DND-41 (cell line): ENCODE results near the gene FAM53A.

Experiments used
- EZH2 ChIP-seq: IDR thresholded peaks from 3 replicates; pipeline ENCODE4 v1.6.1; 2012; ENCODE audit warnings: borderline replicate concordance, low read depth, mild to moderate bottlenecking, moderate library complexity, low read length, inconsistent platforms; ENCODE audit not compliant: severe bottlenecking
- TF ChIP-seq, protein P1 (sequence below): IDR thresholded peaks from 2 replicates; pipeline ENCODE4 v1.5.1; 2012; ENCODE audit warnings: borderline replicate concordance, low read length, moderate library complexity, mild to moderate bottlenecking; ENCODE audit not compliant: poor library complexity, severe bottlenecking; ENCODE audit errors: extremely low read depth

- TF ChIP-seq, protein P1, sequence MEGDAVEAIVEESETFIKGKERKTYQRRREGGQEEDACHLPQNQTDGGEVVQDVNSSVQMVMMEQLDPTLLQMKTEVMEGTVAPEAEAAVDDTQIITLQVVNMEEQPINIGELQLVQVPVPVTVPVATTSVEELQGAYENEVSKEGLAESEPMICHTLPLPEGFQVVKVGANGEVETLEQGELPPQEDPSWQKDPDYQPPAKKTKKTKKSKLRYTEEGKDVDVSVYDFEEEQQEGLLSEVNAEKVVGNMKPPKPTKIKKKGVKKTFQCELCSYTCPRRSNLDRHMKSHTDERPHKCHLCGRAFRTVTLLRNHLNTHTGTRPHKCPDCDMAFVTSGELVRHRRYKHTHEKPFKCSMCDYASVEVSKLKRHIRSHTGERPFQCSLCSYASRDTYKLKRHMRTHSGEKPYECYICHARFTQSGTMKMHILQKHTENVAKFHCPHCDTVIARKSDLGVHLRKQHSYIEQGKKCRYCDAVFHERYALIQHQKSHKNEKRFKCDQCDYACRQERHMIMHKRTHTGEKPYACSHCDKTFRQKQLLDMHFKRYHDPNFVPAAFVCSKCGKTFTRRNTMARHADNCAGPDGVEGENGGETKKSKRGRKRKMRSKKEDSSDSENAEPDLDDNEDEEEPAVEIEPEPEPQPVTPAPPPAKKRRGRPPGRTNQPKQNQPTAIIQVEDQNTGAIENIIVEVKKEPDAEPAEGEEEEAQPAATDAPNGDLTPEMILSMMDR: no peak
- no peak for TF ChIP-seq EZH2
Measured at GRCh38 chr4:1683736-1684505, at the start of gene FAM53A.
